ENCODE measurements around the gene UGCG. TPM values are rescaled to one million over a fixed set of nuclear protein-coding genes. Genes with fewer than 3 reads are reported as not detected.

UGCG gene
- total RNA-seq, 4 donors from 2014 or later, result 12.5 to 30.4 (median 21.2) TPM

- TF ChIP-seq POLR2A (IDR thresholded peaks at IDR 0.05) (no peak), CTCF (IDR thresholded peaks at IDR 0.05) (no peak)
- H3K4me3 ChIP-seq (replicated peaks in 1 of 3), result no peak overlapping the region
- DNase-seq, result no peak
- no peaks in the 10 kb centered on the region for H3K4me1 ChIP-seq
- no peaks in the 10 kb centered on the region for H3K36me3 ChIP-seq
- no peaks in the 10 kb centered on the region for H3K27me3 ChIP-seq
- H3K27ac ChIP-seq, result no peak overlapping the region
- no peaks in the 10 kb centered on the region for H3K9me3 ChIP-seq
- 78 to 82% methylated on average over 6 of the region's 6 CpGs for WGBS, 2 donors
- intact Hi-C loops (cut with DNase I), result no loop called here
These were observed 65.4 kb downstream of the UGCG start for GRCh38 chr9:111962021-111962420.

GRCh38 chr9:111963995-111964394 lies 67.4 kb downstream of the UGCG start:
- intact Hi-C loops (cut with DNase I), result no loop called here
- 88 to 91% methylated on average over 2 of the region's 2 CpGs for WGBS, 2 donors
- Histone ChIP-seq H3K4me1 (no peaks in the 10 kb centered on the region), H3K9me3 (no peaks in the 10 kb centered on the region), H3K27me3 (no peaks in the 10 kb centered on the region), H3K4me3 (replicated peaks in 1 of 3) (no peak overlapping the region), H3K27ac (no peak overlapping the region), H3K36me3 (no peaks in the 10 kb centered on the region)
- no peak for DNase-seq
- TF ChIP-seq CTCF (IDR thresholded peaks at IDR 0.05) (no peak), POLR2A (IDR thresholded peaks at IDR 0.05) (no peak)

- H3K27ac ChIP-seq, result no peak overlapping the region
- no peaks in the 10 kb centered on the region for H3K27me3 ChIP-seq
- WGBS, 2 donors, result 69% methylated on average over 5 of the region's 5 CpGs
- intact Hi-C loops (cut with DNase I), result no loop called here
- TF ChIP-seq POLR2A (IDR thresholded peaks at IDR 0.05) (no peak), CTCF (IDR thresholded peaks at IDR 0.05) (no peak)
- H3K4me3 ChIP-seq (replicated peaks in 1 of 3), result no peak overlapping the region
- no peak for DNase-seq
- H3K36me3 ChIP-seq, result no peaks in the 10 kb centered on the region
- H3K9me3 ChIP-seq, result no peaks in the 10 kb centered on the region
- no peaks in the 10 kb centered on the region for H3K4me1 ChIP-seq
These were observed 69.0 kb downstream of the UGCG start for GRCh38 chr9:111965566-111966019.

- Histone ChIP-seq H3K36me3 (no peaks in the 10 kb centered on the region), H3K27ac (no peak overlapping the region), H3K4me3 (replicated peaks in 1 of 3) (no peak overlapping the region), H3K4me1 (no peaks in the 10 kb centered on the region), H3K27me3 (no peaks in the 10 kb centered on the region), H3K9me3 (no peaks in the 10 kb centered on the region)
- no peak for DNase-seq
- WGBS, 2 donors, result 94 to 98% methylated on average over 15 of the region's 15 CpGs
- no peak for TF ChIP-seq CTCF (IDR thresholded peaks at IDR 0.05)
- no peak for TF ChIP-seq POLR2A (IDR thresholded peaks at IDR 0.05)
- intact Hi-C loops (cut with DNase I), result no loop called here
These were observed 69.6 kb downstream of the UGCG start for GRCh38 chr9:111966124-111966723.

- Histone ChIP-seq H3K27ac (no peak overlapping the region), H3K4me1 (no peaks in the 10 kb centered on the region), H3K36me3 (no peaks in the 10 kb centered on the region), H3K27me3 (no peaks in the 10 kb centered on the region), H3K4me3 (replicated peaks in 1 of 3) (no peak overlapping the region), H3K9me3 (no peaks in the 10 kb centered on the region)
- TF ChIP-seq CTCF (IDR thresholded peaks at IDR 0.05) (no peak), POLR2A (IDR thresholded peaks at IDR 0.05) (no peak)
- intact Hi-C loops (cut with DNase I), result no loop called here
- no peak for DNase-seq
- whole genome bisulfite sequencing, 2 donors, result 58 to 83% methylated on average over 1 of the region's 1 CpG
These were observed 70.3 kb downstream of the UGCG start for GRCh38 chr9:111966861-111967291.

All from thyroid gland (tissue), 4 donors.